LNCAP (cell line): ENCODE data around the gene CYP2W1.

Experiments
- CTCF ChIP-seq: fragments of 450-650 bp; IDR thresholded peaks from 2 replicates; pipeline ENCODE4 v1.5.1; 2017; ENCODE audit warnings: mild to moderate bottlenecking

Gene CYP2W1

GRCh38 chr7:1027242-1028043 is 44.5 kb downstream of the CYP2W1 start:
- no peak for TF ChIP-seq CTCF

- TF ChIP-seq CTCF, result no peak
Measured at GRCh38 chr7:1028044-1028770, 45.2 kb downstream of the CYP2W1 start.

- no peak for TF ChIP-seq CTCF
Measured at GRCh38 chr7:1028775-1029636, 46.0 kb downstream of the CYP2W1 start.

GRCh38 chr7:1029637-1030443 is 46.9 kb downstream of the CYP2W1 start:
- no peak for TF ChIP-seq CTCF

- no peak for TF ChIP-seq CTCF
Measured at GRCh38 chr7:1030444-1031070, 47.6 kb downstream of the CYP2W1 start.

GRCh38 chr7:1031716-1032455 is 48.9 kb downstream of the CYP2W1 start:
- TF ChIP-seq CTCF, result no peak
